B cell (primary cell): ENCODE measurements around the gene C11orf16. TPM values are rescaled to one million over a fixed set of nuclear protein-coding genes. Genes with fewer than 3 reads are reported as not detected.
A peak's percentile ranks its signal among the peaks of the same experiment; 100 is the strongest.

Experiments used
- ATAC-seq: fragments of 200-7000 bp; cut with Tn5 transposase; one replicate; pipeline ENCODE4 v1.10.0; 2021; ENCODE audit warnings: low read depth, mild to moderate bottlenecking, moderate number of reproducible peaks, moderate library complexity
- CTCF ChIA-PET: fragments of 350-600 bp; sonication (Branson Sonifier 250); formaldehyde crosslinking; loops from one replicate; lab custom pipeline; 2021; ENCODE audit warnings: antibody characterized with exemption, inconsistent platforms; lab: Charles Lee
- POLR2A ChIA-PET: fragments of 350-600 bp; sonication (Branson Sonifier 250); formaldehyde crosslinking; loops from one replicate; lab custom pipeline; 2021; ENCODE audit warnings: antibody characterized with exemption; lab: Charles Lee
- DNase-seq: peaks from one replicate; pipeline ENCODE4 v3.0.0; 2013
- H2AFZ ChIP-seq: 2 replicates; pipeline ENCODE4 v1.6.1; 2012; ENCODE audit warnings: mild to moderate bottlenecking, low read depth, low read length; ENCODE audit not compliant: insufficient read depth, poor library complexity, severe bottlenecking
- H3K27ac ChIP-seq, 2 donors: 1 replicate in 1 of 2; 2 replicates in 1 of 2; pipeline ENCODE4 v1.5.1; 2012 to 2013; ENCODE audit warnings: low read length in 2 of 2, mild to moderate bottlenecking in 2 of 2, moderate library complexity in 1 of 2
- H3K27me3 ChIP-seq, 4 experiments: fragments of 200-600 bp in 1 of 4; sonication (generic) in 1 of 4; replicated peaks in 1 of 4; 1 replicate in 2 of 4; 2 replicates in 2 of 4; pipeline versions ENCODE4 v1.6.1 to v1.7.0; 2013 to 2016; ENCODE audit warnings: low read length in 3 of 4, mild to moderate bottlenecking in 2 of 4, mixed read lengths in 1 of 4, moderate library complexity in 1 of 4; ENCODE audit not compliant: insufficient read depth in 4 of 4, control insufficient read depth in 3 of 4; ENCODE audit errors: control extremely low read depth in 1 of 4
- H3K36me3 ChIP-seq, 2 experiments: replicated peaks in 1 of 2; 1 replicate in 1 of 2; 2 replicates in 1 of 2; pipeline versions ENCODE4 v1.6.1 to v1.7.1; 2013; ENCODE audit warnings: low read length in 1 of 2; ENCODE audit not compliant: insufficient read depth in 2 of 2, control insufficient read depth in 1 of 2; ENCODE audit errors: control extremely low read depth in 1 of 2, extremely low read depth in 1 of 2
- H3K4me1 ChIP-seq, 2 donors: fragments of 200-600 bp in 1 of 2; sonication (generic) in 1 of 2; 1 replicate in 1 of 2; 2 replicates in 1 of 2; pipeline versions ENCODE4 v1.5.1 to v1.6.1; 2013 to 2017; ENCODE audit warnings: low read length in 2 of 2; ENCODE audit not compliant: control insufficient read depth in 2 of 2, insufficient read depth in 2 of 2
- H3K4me2 ChIP-seq: replicated peaks from 2 replicates; pipeline ENCODE3; 2012; ENCODE audit warnings: mild to moderate bottlenecking, low read depth, low read length; ENCODE audit not compliant: poor library complexity, severe bottlenecking
- H3K4me3 ChIP-seq, 5 experiments: fragments of 200-600 bp in 1 of 5; sonication (generic) in 1 of 5; 1 replicate in 3 of 5; 2 replicates in 2 of 5; pipeline versions ENCODE4 v1.5.1 to v1.7.0; 2011 to 2016; ENCODE audit warnings: low read length in 4 of 5, mild to moderate bottlenecking in 4 of 5, low read depth in 2 of 5, control low read depth in 1 of 5, moderate library complexity in 1 of 5; ENCODE audit not compliant: insufficient read depth in 1 of 5; ENCODE audit errors: control extremely low read depth in 1 of 5, extremely low read depth in 1 of 5
- H3K79me2 ChIP-seq: fragments of 200-600 bp; sonication (generic); one replicate; pipeline ENCODE4 v1.6.0; 2016; ENCODE audit warnings: low read length; ENCODE audit not compliant: control insufficient read depth, insufficient read depth
- H3K9ac ChIP-seq: fragments of 200-600 bp; sonication (generic); 2 replicates; pipeline ENCODE4 v1.6.1; 2017; ENCODE audit warnings: mild to moderate bottlenecking, low read length, moderate library complexity
- H3K9me3 ChIP-seq, 3 donors: one replicate each; pipeline versions ENCODE4 v1.6.1 to v1.7.1; 2013; ENCODE audit warnings: low read length in 2 of 3; ENCODE audit not compliant: control insufficient read depth in 2 of 3, insufficient read depth in 1 of 3; ENCODE audit errors: control extremely low read depth in 1 of 3
- H4K20me1 ChIP-seq: 2 replicates; pipeline ENCODE4 v1.6.0; 2012; ENCODE audit warnings: mild to moderate bottlenecking, low read length; ENCODE audit not compliant: insufficient read depth, control insufficient read depth, poor library complexity, severe bottlenecking
- H3K27ac Mint-ChIP-seq: one replicate; pipeline ENCODE4 v1.8.0; 2021; ENCODE audit warnings: mixed read lengths
- H3K27me3 Mint-ChIP-seq: one replicate; pipeline ENCODE4 v1.8.0; 2021; ENCODE audit warnings: mixed read lengths
- H3K4me1 Mint-ChIP-seq: one replicate; pipeline ENCODE4 v1.8.0; 2021; ENCODE audit warnings: mixed read lengths
- H3K4me3 Mint-ChIP-seq: one replicate; pipeline ENCODE4 v1.8.0; 2021; ENCODE audit warnings: mixed read lengths
- H3K9me3 Mint-ChIP-seq: one replicate; pipeline ENCODE4 v1.8.0; 2022; ENCODE audit warnings: mixed read lengths; ENCODE audit not compliant: insufficient read depth
- EZH2 ChIP-seq: IDR thresholded peaks from 2 replicates; pipeline ENCODE4 v1.6.1; 2012; ENCODE audit warnings: borderline replicate concordance, low read depth, mild to moderate bottlenecking, moderate library complexity, low read length; ENCODE audit not compliant: insufficient read depth, poor library complexity, severe bottlenecking
- WGBS: methylation state at CpG from one replicate; pipeline ENCODE4 v1.1.5; 2013; ENCODE audit warnings: missing lambda C conversion rate; ENCODE audit not compliant: insufficient coverage; 5-methylcytosine and 5-hydroxymethylcytosine counted together
- intact Hi-C: fragments of 100-400 bp; cut with micrococcal nuclease; formaldehyde crosslinking; loops from one replicate; pipeline ENCODE4 v1.10.0; 2022
- polyA plus RNA-seq: library from polyadenylated mRNA; depleted of rRNA; stranded (reverse); fragments of >200 nt; gene quantifications from 2 replicates; pipeline ENCODE4 v1.2.3, GENCODE V29; 2012
- total RNA-seq, 2 donors: library from RNA; stranded (reverse); fragments of 120-200 nt in 1 of 2; gene quantifications; 1 replicate in 1 of 2; 2 replicates in 1 of 2; pipeline versions ENCODE4 v1.2.3 to v1.2.4, GENCODE V29; 2013 to 2022
- TF ChIP-seq, protein P1 (sequence below): fragments of 200-600 bp; IDR thresholded peaks from one replicate; pipeline ENCODE4 v1.8.0; 2022; ENCODE audit warnings: antibody characterized with exemption, mild to moderate bottlenecking

C11orf16 gene
- total and polyA plus RNA-seq, 2 donors (not counting 1 experiment from before 2014, with no cell fraction given): not detected

DNA sequence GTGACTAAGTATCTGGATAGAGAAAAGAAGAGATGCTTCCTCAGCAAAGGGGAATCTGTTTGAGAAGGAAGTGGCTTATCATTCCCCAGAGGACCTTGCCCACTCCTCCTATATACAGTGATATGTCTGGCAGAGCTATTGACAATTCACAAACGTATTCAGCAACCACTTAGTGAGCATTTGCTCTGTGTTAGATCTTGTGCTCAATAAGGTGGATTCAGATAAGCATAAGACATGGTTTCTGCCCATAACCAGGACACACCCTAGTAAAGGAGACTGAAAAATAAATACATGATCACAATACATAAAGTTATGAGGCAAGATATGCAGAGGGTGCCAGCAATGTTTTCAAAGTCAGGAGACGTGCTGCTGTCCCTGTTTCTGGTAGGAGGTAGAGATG, 30.1 kb upstream of the C11orf16 start:
- Histone ChIP-seq H3K79me2 (peaks cover 63% of the 10 kb centered on the region), H2AFZ (no peak overlapping the region), H4K20me1 (peaks cover 12% of the 10 kb centered on the region), H3K4me1 (peaks cover 15 to 20% of the 10 kb centered on the region in 2 donors), H3K4me3 (peak overlapping the region in 1 of 5 experiments; percentile 89), H3K36me3 (peaks cover 0 to 11% of the 10 kb centered on the region in 2 experiments), H3K4me2 (peak overlapping the region; percentile 97), H3K9ac (peak overlapping the region; percentile 91), H3K27ac (peak overlapping the region; percentile 12 to 94), H3K9me3 (no peaks in the 10 kb centered on the region), H3K27me3 (no peaks in the 10 kb centered on the region)
- TF ChIP-seq, protein P1, sequence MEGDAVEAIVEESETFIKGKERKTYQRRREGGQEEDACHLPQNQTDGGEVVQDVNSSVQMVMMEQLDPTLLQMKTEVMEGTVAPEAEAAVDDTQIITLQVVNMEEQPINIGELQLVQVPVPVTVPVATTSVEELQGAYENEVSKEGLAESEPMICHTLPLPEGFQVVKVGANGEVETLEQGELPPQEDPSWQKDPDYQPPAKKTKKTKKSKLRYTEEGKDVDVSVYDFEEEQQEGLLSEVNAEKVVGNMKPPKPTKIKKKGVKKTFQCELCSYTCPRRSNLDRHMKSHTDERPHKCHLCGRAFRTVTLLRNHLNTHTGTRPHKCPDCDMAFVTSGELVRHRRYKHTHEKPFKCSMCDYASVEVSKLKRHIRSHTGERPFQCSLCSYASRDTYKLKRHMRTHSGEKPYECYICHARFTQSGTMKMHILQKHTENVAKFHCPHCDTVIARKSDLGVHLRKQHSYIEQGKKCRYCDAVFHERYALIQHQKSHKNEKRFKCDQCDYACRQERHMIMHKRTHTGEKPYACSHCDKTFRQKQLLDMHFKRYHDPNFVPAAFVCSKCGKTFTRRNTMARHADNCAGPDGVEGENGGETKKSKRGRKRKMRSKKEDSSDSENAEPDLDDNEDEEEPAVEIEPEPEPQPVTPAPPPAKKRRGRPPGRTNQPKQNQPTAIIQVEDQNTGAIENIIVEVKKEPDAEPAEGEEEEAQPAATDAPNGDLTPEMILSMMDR: no peak
- TF ChIP-seq EZH2: no peak
- Mint-ChIP-seq H3K9me3 (no peaks in the 10 kb centered on the region), H3K27me3 (no peaks in the 10 kb centered on the region), H3K4me1 (peaks cover 37% of the 10 kb centered on the region), H3K27ac (peak overlapping the region; percentile 80), H3K4me3 (peak overlapping the region; percentile 96)
- ChIA-PET POLR2A (no interaction called here), CTCF (interaction anchor here (1.0 to 2.6 kb wide), 2 partner anchors 48 to 364 kb away, joined by 3 to 9 read pairs; no protein-coding TSS in a partner anchor)
- no CpG with 5 or more reads among the region's 2 CpGs for WGBS
- DNase-seq: peak; percentile 11
- no peak for ATAC-seq
- intact Hi-C loops: loop anchor here (10.0 kb wide), 1 partner anchor 758 kb away; no protein-coding TSS in a partner anchor

DNA sequence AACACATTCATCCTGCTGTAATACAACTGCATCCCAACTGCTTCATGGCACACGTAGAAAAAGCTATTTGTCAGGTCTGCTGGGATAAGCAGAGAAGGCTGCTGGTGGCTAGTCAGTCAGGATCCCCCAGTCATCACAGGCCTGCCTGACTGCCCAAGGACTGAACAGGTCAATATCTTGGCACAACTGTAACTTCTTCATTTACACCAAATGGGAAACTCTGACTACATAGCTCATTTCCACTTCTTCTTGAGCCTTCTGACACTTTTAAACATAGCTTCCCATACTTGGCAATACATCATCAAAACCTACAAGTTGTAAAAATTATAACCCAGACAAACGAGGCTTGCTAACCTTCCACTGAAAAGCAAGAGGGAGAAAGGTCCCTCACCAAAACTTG, 28.7 kb upstream of the C11orf16 start:
- peaks cover 37% of the 10 kb centered on the region for H3K4me1 Mint-ChIP-seq
- 100% methylated on average over 1 of the region's 2 CpGs for whole genome bisulfite sequencing
- Histone ChIP-seq H3K4me2 (no peak overlapping the region), H4K20me1 (peaks cover 19% of the 10 kb centered on the region), H3K27me3 (no peaks in the 10 kb centered on the region), H3K36me3 (peaks cover 0 to 11% of the 10 kb centered on the region in 2 experiments), H3K4me1 (peaks cover 15 to 20% of the 10 kb centered on the region in 2 donors), H3K9me3 (no peaks in the 10 kb centered on the region), H3K4me3 (no peak overlapping the region), H3K27ac (peak overlapping the region in 1 of 2 donors; percentile 28), H2AFZ (no peak overlapping the region), H3K9ac (no peak overlapping the region), H3K79me2 (peaks cover 70% of the 10 kb centered on the region)
- no peak overlapping the region for H3K27ac Mint-ChIP-seq
- H3K27me3 Mint-ChIP-seq: no peaks in the 10 kb centered on the region
- no peak overlapping the region for H3K4me3 Mint-ChIP-seq
- DNase-seq: no peak
- intact Hi-C loops: loop anchor here (10.0 kb wide), 1 partner anchor 757 kb away; no protein-coding TSS in a partner anchor
- H3K9me3 Mint-ChIP-seq: no peaks in the 10 kb centered on the region
- TF ChIP-seq EZH2: no peak
- TF ChIP-seq, protein P1: no peak
- ChIA-PET CTCF (interaction anchor here (3.3 to 4.1 kb wide), 2 partner anchors 12 to 48 kb away, joined by 15 to 44 read pairs; partner anchors contain the start of gene AKIP1), POLR2A (no interaction called here)
- no peak for ATAC-seq
